ENCODE measurements around the gene BTBD18.

The BTBD18 gene

GRCh38 chr11:57699813-57700212 lies 51.8 kb downstream of the BTBD18 start:
- ChIA-PET CTCF (interaction anchor here (1.0 to 2.0 kb wide), 3 partner anchors 13 to 207 kb away, joined by 3 to 6 read pairs (median 3); no protein-coding TSS in a partner anchor), POLR2A (no interaction called here)
- DNase-seq (ENCODE audit: extremely low spot score) = no peak
- no peak for TF ChIP-seq CTCF (IDR thresholded peaks at IDR 0.05; ENCODE audit: control extremely low read depth, extremely low read depth, low read depth, missing control alignments)

- ChIA-PET CTCF (interaction anchor here (1.0 to 2.0 kb wide), 3 partner anchors 9 to 206 kb away, joined by 3 to 6 read pairs (median 4); no protein-coding TSS in a partner anchor), POLR2A (no interaction called here)
- no peak for TF ChIP-seq CTCF (IDR thresholded peaks at IDR 0.05; ENCODE audit: control extremely low read depth, extremely low read depth, low read depth, missing control alignments)
- DNase-seq (ENCODE audit: extremely low spot score) = no peak
These were observed 52.7 kb downstream of the BTBD18 start for GRCh38 chr11:57698843-57699365.
